GM12878 (cell line): ENCODE results near the gene COL15A1. TPM values are rescaled to one million over a fixed set of nuclear protein-coding genes. Genes with fewer than 3 reads are reported as not detected.

ENCODE experiments used
- ATAC-seq: fragments of 200-7000 bp; cut with Tn5 transposase; 3 replicates; pipeline ENCODE4 v1.9.1; 2020; ENCODE audit warnings: mild to moderate bottlenecking, moderate library complexity
- BruUV-seq: library from RNA; stranded (reverse); fragments of 400-500 nt; replicated peaks from 2 replicates; lab custom pipeline; 2021; lab: Mats Ljungman, UMichigan
- CTCF ChIA-PET: fragments of 300-600 bp; sonication (Branson Sonifier 250); formaldehyde crosslinking; extraction: SDS; loops from one replicate; lab custom pipeline; 2021; ENCODE audit warnings: inconsistent platforms; lab: Yijun Ruan, JAX
- POLR2A ChIA-PET: fragments of 350-600 bp; formaldehyde crosslinking; extraction: SDS; loops from one replicate; lab custom pipeline; 2021; ENCODE audit warnings: inconsistent platforms; lab: Charles Lee
- RAD21 ChIA-PET: fragments of 300-600 bp; sonication (Branson Sonifier 250); formaldehyde crosslinking; loops from one replicate; lab custom pipeline; 2023; ENCODE audit warnings: antibody characterized with exemption; ENCODE audit not compliant: unreplicated experiment; lab: Charles Lee
- SMC1A ChIA-PET: fragments of 300-600 bp; sonication (Branson Sonifier 250); formaldehyde crosslinking; loops from one replicate; lab custom pipeline; 2023; ENCODE audit not compliant: unreplicated experiment, uncharacterized antibody; lab: Charles Lee
- DNase-seq: peaks from one replicate; pipeline ENCODE4 v3.0.0-alpha.2; 2011; ENCODE audit warnings: low read depth, low spot score
- FAIRE-seq: peaks from 3 replicates; lab custom pipeline; 2011; peaks lifted over from hg19 to GRCh38; lab: Jason Lieb, UNC
- H2AFZ ChIP-seq: 2 replicates; pipeline ENCODE4 v1.6.0; 2011; ENCODE audit warnings: low read depth, low read length, control low read depth; ENCODE audit not compliant: control insufficient read depth
- H3K27ac ChIP-seq: 2 replicates; pipeline ENCODE4 v1.5.1; 2011; ENCODE audit warnings: control low read depth; ENCODE audit not compliant: control insufficient read depth, insufficient read depth
- H3K27me3 ChIP-seq, 2 experiments: replicated peaks in 1 of 2; 2 replicates each; pipeline versions ENCODE4 v1.6.0 to v1.6.1; 2011; ENCODE audit warnings: low read length in 1 of 2; ENCODE audit not compliant: control insufficient read depth in 2 of 2, insufficient read depth in 2 of 2
- H3K36me3 ChIP-seq, 2 experiments: 2 replicates each; pipeline ENCODE4 v1.5.1; 2011; ENCODE audit warnings: low read length in 1 of 2; ENCODE audit not compliant: control insufficient read depth in 2 of 2, insufficient read depth in 2 of 2
- H3K4me1 ChIP-seq: 2 replicates; pipeline ENCODE4 v1.6.1; 2011; ENCODE audit warnings: mild to moderate bottlenecking, low read length, moderate library complexity, mixed read lengths; ENCODE audit not compliant: control insufficient read depth, insufficient read depth
- H3K4me2 ChIP-seq: 2 replicates; pipeline ENCODE4 v1.6.0; 2011; ENCODE audit warnings: control low read depth; ENCODE audit not compliant: control insufficient read depth, insufficient read depth
- H3K4me3 ChIP-seq: fragments of 200-600 bp; sonication (generic); 2 replicates; pipeline ENCODE4 v1.5.1; 2016
- H3K79me2 ChIP-seq: 2 replicates; pipeline ENCODE4 v1.6.0; 2011; ENCODE audit warnings: low read length; ENCODE audit not compliant: control insufficient read depth, insufficient read depth
- H3K9ac ChIP-seq: 2 replicates; pipeline ENCODE4 v1.8.0; 2011; ENCODE audit warnings: low read length, control low read depth, mixed read lengths; ENCODE audit not compliant: control insufficient read depth, insufficient read depth
- H3K9me3 ChIP-seq: replicated peaks from 3 replicates; pipeline ENCODE4 v1.5.1; 2011; ENCODE audit warnings: mild to moderate bottlenecking, low read length; ENCODE audit not compliant: control insufficient read depth, insufficient read depth
- H4K20me1 ChIP-seq: 2 replicates; pipeline ENCODE4 v1.6.0; 2011; ENCODE audit not compliant: control insufficient read depth, insufficient read depth
- BMI1 ChIP-seq: fragments of 450-650 bp; IDR thresholded peaks from 2 replicates; pipeline ENCODE4 v1.6.1; 2016; ENCODE audit warnings: mild to moderate bottlenecking, moderate library complexity, borderline replicate concordance
- CBX5 ChIP-seq: sonication (generic); IDR thresholded peaks from 2 replicates; pipeline ENCODE4 v1.6.1; 2016; ENCODE audit warnings: low read depth, moderate library complexity, mild to moderate bottlenecking, inconsistent platforms
- CEBPB ChIP-seq, 2 experiments: fragments of 150-350 bp in 1 of 2; IDR thresholded peaks; 2 replicates each; pipeline ENCODE4 v1.6.1; 2012 to 2014; ENCODE audit warnings: low read depth in 2 of 2, low read length in 2 of 2, borderline replicate concordance in 1 of 2, inconsistent platforms in 1 of 2
- CHD2 ChIP-seq: IDR thresholded peaks from 2 replicates; pipeline ENCODE4 v1.6.1; 2011; ENCODE audit warnings: low read depth, low read length, improper control_type of control experiment, borderline replicate concordance
- DPF2 ChIP-seq: fragments of 450-650 bp; IDR thresholded peaks from 2 replicates; pipeline ENCODE4 v1.6.1; 2017; ENCODE audit warnings: mild to moderate bottlenecking
- EZH2 ChIP-seq: IDR thresholded peaks from 2 replicates; pipeline ENCODE4 v1.6.1; 2012; ENCODE audit warnings: low read depth, mild to moderate bottlenecking, control low read depth, inconsistent platforms, low read length, borderline replicate concordance; ENCODE audit not compliant: control insufficient read depth
- KDM1A ChIP-seq: fragments of 200-600 bp; sonication (generic); IDR thresholded peaks from 2 replicates; pipeline ENCODE4 v1.6.1; 2016; ENCODE audit warnings: borderline replicate concordance
- LARP7 ChIP-seq: fragments of 450-650 bp; IDR thresholded peaks from 2 replicates; pipeline ENCODE4 v1.6.1; 2017; ENCODE audit warnings: mild to moderate bottlenecking
- NFYA ChIP-seq: IDR thresholded peaks from 2 replicates; pipeline ENCODE4 v1.6.1; 2011; ENCODE audit warnings: low read depth, mild to moderate bottlenecking, low read length, improper control_type of control experiment, borderline replicate concordance
- NR2C2 ChIP-seq: IDR thresholded peaks from 2 replicates; pipeline ENCODE4 v1.6.1; 2011; ENCODE audit warnings: borderline replicate concordance, low read depth; ENCODE audit not compliant: control insufficient read depth, insufficient read length
- POLR2A ChIP-seq: IDR thresholded peaks from 2 replicates; pipeline ENCODE4 v1.6.1; 2011; ENCODE audit warnings: low read depth, mild to moderate bottlenecking, low read length
- SRF ChIP-seq, 2 experiments: IDR thresholded peaks; 2 replicates each; pipeline ENCODE4 v1.6.1; 2011; ENCODE audit warnings: low read depth in 2 of 2, low read length in 2 of 2, mild to moderate bottlenecking in 1 of 2, moderate library complexity in 1 of 2
- TCF12 ChIP-seq: IDR thresholded peaks from 2 replicates; pipeline ENCODE4 v1.6.1; 2011; ENCODE audit warnings: low read depth, mild to moderate bottlenecking, low read length
- WGBS: methylation state at CpG from one replicate; pipeline ENCODE4 v1.1.6; 2016; ENCODE audit warnings: low lambda C conversion rate; ENCODE audit not compliant: insufficient replicate concordance, insufficient coverage; ENCODE audit errors: missing lambda C conversion rate; 5-methylcytosine and 5-hydroxymethylcytosine counted together
- in situ Hi-C: fragments of 300-500 bp; cut with MboI; formaldehyde crosslinking; loops from 9 replicates; pipeline ENCODE4 v1.14.3; 2018; ENCODE audit warnings: mixed read lengths
- intact Hi-C: fragments of 100-400 bp; cut with micrococcal nuclease; formaldehyde crosslinking; loops from one replicate; pipeline ENCODE4 v1.14.2; 2022; ENCODE audit not compliant: unreplicated experiment
- polyA plus RNA-seq, 11 experiments: library from polyadenylated mRNA; depleted of rRNA in 4 of 11; unstranded in 6 of 11; stranded (reverse) in 5 of 11; fragments of >200 nt; fragmentation: Nextera tagmentation in 4 of 11; fragmentation: Illumina TruSeq in 1 of 11; extraction: Ambion mirVana in 4 of 11; extraction: Trizol in 1 of 11; gene quantifications; 1 replicate in 1 of 11; 2 replicates in 10 of 11; pipeline versions ENCODE4 v1.2.1 to v1.2.3, GENCODE V29; 2011 to 2016; ENCODE audit warnings: inconsistent platforms in 2 of 11, missing spikeins in 2 of 11, low read depth in 1 of 11
- total RNA-seq, 4 experiments: library from RNA; depleted of rRNA in 3 of 4; stranded (reverse); fragments of >200 nt in 3 of 4; fragmentation: Illumina TruSeq in 1 of 4; extraction: Trizol in 1 of 4; gene quantifications; 2 replicates each; pipeline versions ENCODE4 v1.2.1 to v1.2.3, GENCODE V29; 2013 to 2021

COL15A1 gene
- total and polyA plus RNA-seq, 10 of the 15 experiments (the other 5 are each of a cell fraction or from before 2014, with no cell fraction given): 0.01 to 0.28 (median 0.06) TPM; not detected in 2

- RAD21 ChIA-PET: no interaction called here
Observed at GRCh38 chr9:99021512-99021911, 77.8 kb downstream of the COL15A1 start.

GRCh38 chr9:99023231-99023630, 79.5 kb downstream of the COL15A1 start:
- Histone ChIP-seq H4K20me1 (no peaks in the 10 kb centered on the region), H3K9ac (no peak overlapping the region), H3K9me3 (no peaks in the 10 kb centered on the region), H3K79me2 (no peaks in the 10 kb centered on the region), H3K4me1 (no peaks in the 10 kb centered on the region), H3K27me3 (no peaks in the 10 kb centered on the region; a peak in 1 of 4 replicates), H2AFZ (no peak overlapping the region), H3K36me3 (no peaks in the 10 kb centered on the region), H3K4me2 (no peak overlapping the region), H3K4me3 (no peak overlapping the region), H3K27ac (no peak overlapping the region)
- TF ChIP-seq DPF2 (no peak), EZH2 (no peak), CHD2 (no peak), POLR2A (no peak), NFYA (no peak), LARP7 (no peak), SRF (IDR thresholded peaks at IDR 0.05; ENCODE audit: low read depth in 2 of 2, low read length in 2 of 2) (no peak), TCF12 (no peak), BMI1 (no peak), KDM1A (no peak)
- ChIA-PET RAD21 (no interaction called here), SMC1A (no interaction called here), CTCF (interaction anchor here (1.0 kb wide), 1 partner anchor 668 kb away, joined by 3 read pairs; no protein-coding TSS in a partner anchor), POLR2A (no interaction called here)
- DNase-seq: no peak
- BruUV-seq: no TSS peak
- no peak for FAIRE-seq
- intact Hi-C loops (no loop called here), in situ Hi-C loops (no loop called here)
- WGBS: 56% methylated on average over 8 of the region's 8 CpGs
- ATAC-seq: no peak

More at GRCh38 chr9:99021512-99021911, 77.8 kb downstream of the COL15A1 start:
- no peak overlapping the region for H3K9ac ChIP-seq
- no peaks in the 10 kb centered on the region; a peak in 1 of 4 replicates for H3K27me3 ChIP-seq
- no peak overlapping the region for H3K4me2 ChIP-seq
- no peak for ATAC-seq
- no TSS peak for BruUV-seq
- WGBS: 21% methylated on average over 3 of the region's 3 CpGs
- TF ChIP-seq CEBPB (IDR thresholded peaks at IDR 0.05; ENCODE audit: borderline replicate concordance in 1 of 2, low read depth in 2 of 2, low read length in 2 of 2) (no peak), NR2C2 (no peak), CBX5 (no peak)
- DNase-seq: no peak
- no peaks in the 10 kb centered on the region for H4K20me1 ChIP-seq
- ChIA-PET POLR2A (no interaction called here), SMC1A (no interaction called here), CTCF (no interaction called here)
- no peak overlapping the region for H3K4me3 ChIP-seq
- in situ Hi-C loops (no loop called here), intact Hi-C loops (no loop called here)
- FAIRE-seq: no peak
- no peaks in the 10 kb centered on the region for H3K9me3 ChIP-seq
- H3K79me2 ChIP-seq: no peaks in the 10 kb centered on the region
- H3K36me3 ChIP-seq: no peaks in the 10 kb centered on the region
- H3K4me1 ChIP-seq: no peaks in the 10 kb centered on the region
- no peak overlapping the region for H3K27ac ChIP-seq
- no peak overlapping the region for H2AFZ ChIP-seq
